Right ventricle myocardium inferior (tissue), 1 donor: Measurements from ENCODE around the gene GBP7. TPM values are rescaled to one million over a fixed set of nuclear protein-coding genes. Genes with fewer than 3 reads are reported as not detected.

Experiments used
- total RNA-seq: library from RNA; stranded (reverse); fragmentation: NEBNext Ultra II Directional; extraction: Animal tissue kit (Norgen Biotek cat#: 25700); gene quantifications from one replicate; pipeline ENCODE4 v1.2.1, GENCODE V29; 2021
- donor health status: DM: no; HTN: yes; CAD: no; lungs with severe emphysema.

Gene GBP7
- total RNA-seq, 1 donor from 2014 or later = not detected

Other genes with a start within 250 kb of the GBP7 start
- 6.8 TPM for gene KYAT3, start 183.4 kb downstream of the GBP7 start, total RNA-seq
- gene RBMXL1, start 183.4 kb downstream of the GBP7 start, total RNA-seq = 10.7 TPM
- 9.3 TPM for gene GBP3, start 153.1 kb downstream of the GBP7 start, total RNA-seq
- gene GBP1, start 110.8 kb downstream of the GBP7 start, total RNA-seq = 8.3 TPM
- gene GBP2, start 49.9 kb downstream of the GBP7 start, total RNA-seq = 13.1 TPM
- 5.9 TPM for gene GBP4, start 22.9 kb upstream of the GBP7 start, total RNA-seq
- 0.68 TPM for gene GBP5, start 96.9 kb upstream of the GBP7 start, total RNA-seq
- 0.14 TPM for gene GBP6, start 188.1 kb upstream of the GBP7 start, total RNA-seq